Mesenchymal stem cell (in vitro differentiated cells and primary cell): ENCODE data around the gene CABLES2.
A peak's percentile ranks its signal among the peaks of the same experiment; 100 is the strongest.

Source experiments
- DNase-seq: peaks from one replicate; pipeline ENCODE4 v3.0.0-alpha.2; 2013
- H2AFZ ChIP-seq: one replicate; pipeline ENCODE4 v1.6.1; 2013; ENCODE audit warnings: low read depth, mild to moderate bottlenecking, control low read depth, inconsistent platforms, low read length, moderate library complexity
- H2AK5ac ChIP-seq: 2 replicates; pipeline ENCODE4 v1.6.1; 2013; ENCODE audit warnings: low read length, moderate library complexity, mild to moderate bottlenecking, inconsistent platforms; ENCODE audit not compliant: severe bottlenecking
- H2BK120ac ChIP-seq: one replicate; pipeline ENCODE4 v1.6.1; 2013; ENCODE audit warnings: low read depth, mild to moderate bottlenecking, inconsistent platforms, low read length, moderate library complexity
- H2BK12ac ChIP-seq, 2 experiments: one replicate each; pipeline ENCODE4 v1.6.1; 2013; ENCODE audit warnings: inconsistent platforms in 2 of 2, low read length in 2 of 2, mild to moderate bottlenecking in 2 of 2, moderate library complexity in 2 of 2, control low read depth in 1 of 2
- H2BK15ac ChIP-seq: one replicate; pipeline ENCODE4 v1.6.1; 2013; ENCODE audit warnings: mild to moderate bottlenecking, low read depth, inconsistent platforms; ENCODE audit not compliant: poor library complexity, severe bottlenecking
- H2BK5ac ChIP-seq: 2 replicates; pipeline ENCODE4 v1.6.1; 2013; ENCODE audit warnings: low read depth, mild to moderate bottlenecking, low read length, control low read depth, inconsistent platforms; ENCODE audit not compliant: poor library complexity, severe bottlenecking
- H3K14ac ChIP-seq, 2 experiments: one replicate each; pipeline ENCODE4 v1.6.1; 2013; ENCODE audit warnings: inconsistent platforms in 2 of 2, low read length in 2 of 2, control low read depth in 1 of 2, mild to moderate bottlenecking in 1 of 2, moderate library complexity in 1 of 2
- H3K18ac ChIP-seq, 2 experiments: one replicate each; pipeline ENCODE4 v1.6.1; 2013; ENCODE audit warnings: inconsistent platforms in 2 of 2, low read length in 2 of 2, control low read depth in 1 of 2, low read depth in 1 of 2, mild to moderate bottlenecking in 1 of 2
- H3K23ac ChIP-seq, 2 experiments: one replicate each; pipeline ENCODE4 v1.6.1; 2013; ENCODE audit warnings: inconsistent platforms in 2 of 2, low read length in 2 of 2, mild to moderate bottlenecking in 2 of 2, moderate library complexity in 2 of 2, control low read depth in 1 of 2
- H3K27ac ChIP-seq: 2 replicates; pipeline ENCODE4 v1.5.1; 2013; ENCODE audit warnings: mild to moderate bottlenecking, moderate library complexity, low read length, control low read depth, inconsistent platforms; ENCODE audit not compliant: poor library complexity, severe bottlenecking
- H3K27me3 ChIP-seq, 2 experiments: 2 replicates each; pipeline versions ENCODE4 v1.6.1 to v1.7.0; 2013; ENCODE audit warnings: low read length in 2 of 2, mild to moderate bottlenecking in 2 of 2, moderate library complexity in 2 of 2, control low read depth in 1 of 2, inconsistent platforms in 1 of 2; ENCODE audit not compliant: control insufficient read depth in 1 of 2, insufficient read depth in 1 of 2
- H3K36me3 ChIP-seq, 2 experiments: 2 replicates each; pipeline versions ENCODE4 v1.6.1 to v1.7.0; 2013; ENCODE audit warnings: low read length in 2 of 2, control low read depth in 1 of 2, inconsistent platforms in 1 of 2, low read depth in 1 of 2, mild to moderate bottlenecking in 1 of 2; ENCODE audit not compliant: insufficient read depth in 2 of 2, control insufficient read depth in 1 of 2
- H3K4ac ChIP-seq, 2 experiments: one replicate each; pipeline ENCODE4 v1.6.1; 2013; ENCODE audit warnings: inconsistent platforms in 2 of 2, low read length in 2 of 2, mild to moderate bottlenecking in 2 of 2, moderate library complexity in 2 of 2, control low read depth in 1 of 2, low read depth in 1 of 2
- H3K4me1 ChIP-seq: 2 replicates; pipeline ENCODE4 v1.6.1; 2013; ENCODE audit warnings: low read depth, low read length, control low read depth; ENCODE audit not compliant: control insufficient read depth, insufficient read depth
- H3K4me2 ChIP-seq: 2 replicates; pipeline ENCODE4 v1.6.1; 2013; ENCODE audit warnings: low read length, mild to moderate bottlenecking, inconsistent platforms; ENCODE audit not compliant: poor library complexity, severe bottlenecking
- H3K4me3 ChIP-seq, 2 experiments: 2 replicates each; pipeline versions ENCODE4 v1.5.1 to v1.7.0; 2013; ENCODE audit warnings: low read length in 2 of 2, mild to moderate bottlenecking in 2 of 2, control low read depth in 1 of 2, low read depth in 1 of 2; ENCODE audit not compliant: insufficient read depth in 1 of 2
- H3K79me1 ChIP-seq: replicated peaks from 2 replicates; pipeline ENCODE4 v1.6.1; 2013; ENCODE audit warnings: mild to moderate bottlenecking, control low read depth, low read length, inconsistent platforms; ENCODE audit not compliant: poor library complexity, severe bottlenecking
- H3K9ac ChIP-seq: 2 replicates; pipeline ENCODE4 v1.7.0; 2013; ENCODE audit warnings: mild to moderate bottlenecking, low read length, moderate library complexity
- H3K9me3 ChIP-seq: 2 replicates; pipeline ENCODE4 v1.7.0; 2013; ENCODE audit warnings: mild to moderate bottlenecking, low read length; ENCODE audit not compliant: control insufficient read depth
- H4K8ac ChIP-seq: one replicate; pipeline ENCODE4 v1.6.1; 2013; ENCODE audit warnings: inconsistent platforms, mild to moderate bottlenecking, low read length, moderate library complexity
- H4K91ac ChIP-seq: one replicate; pipeline ENCODE4 v1.6.1; 2013; ENCODE audit warnings: mild to moderate bottlenecking, low read length, inconsistent platforms
- WGBS: methylation state at CpG from one replicate; pipeline ENCODE4 v1.1.7; 2013; ENCODE audit warnings: mixed read lengths; 5-methylcytosine and 5-hydroxymethylcytosine counted together

CABLES2 gene

GRCh38 chr20:62387933-62388635 lies 19.0 kb downstream of the CABLES2 start:
- H3K23ac ChIP-seq, result no peak overlapping the region
- H3K9ac ChIP-seq, result peak overlapping the region; percentile 96
- H2BK12ac ChIP-seq, result no peak overlapping the region
- H4K8ac ChIP-seq, result no peak overlapping the region
- peaks cover 23% of the 10 kb centered on the region for H3K4me1 ChIP-seq
- no peak overlapping the region for H2BK15ac ChIP-seq
- H3K9me3 ChIP-seq, result no peaks in the 10 kb centered on the region
- H2AFZ ChIP-seq, result no peak overlapping the region
- H3K4me2 ChIP-seq, result peak overlapping the region; percentile 65
- no peak overlapping the region for H3K18ac ChIP-seq
- no peak overlapping the region for H3K14ac ChIP-seq
- 68% methylated on average over 17 of the region's 20 CpGs for WGBS
- H2BK120ac ChIP-seq, result no peak overlapping the region
- H2BK5ac ChIP-seq, result no peak overlapping the region
- peak overlapping the region; percentile 62 for H4K91ac ChIP-seq
- peak overlapping the region; percentile 10 for H3K27ac ChIP-seq
- DNase-seq, result peak; percentile 41
- H3K27me3 ChIP-seq, result no peaks in the 10 kb centered on the region
- no peak overlapping the region for H2AK5ac ChIP-seq
- H3K79me1 ChIP-seq, result peaks cover 21% of the 10 kb centered on the region
- peak overlapping the region; percentile 89 to 98 for H3K4me3 ChIP-seq
- H3K36me3 ChIP-seq, result peaks cover 50 to 54% of the 10 kb centered on the region in 2 experiments
- peak overlapping the region; percentile 22 to 64 for H3K4ac ChIP-seq

GRCh38 chr20:62387219-62387913 lies 19.7 kb downstream of the CABLES2 start:
- peak overlapping the region; percentile 10 for H3K27ac ChIP-seq
- H3K4me3 ChIP-seq, result peak overlapping the region; percentile 89 to 98
- H3K36me3 ChIP-seq, result peaks cover 44 to 50% of the 10 kb centered on the region in 2 experiments
- peak overlapping the region; percentile 64 to 67 for H3K18ac ChIP-seq
- no peak overlapping the region for H3K23ac ChIP-seq
- no peak overlapping the region for H2BK5ac ChIP-seq
- 5% methylated on average over 45 of the region's 47 CpGs for WGBS
- no peaks in the 10 kb centered on the region for H3K27me3 ChIP-seq
- peak overlapping the region; percentile 96 for H3K9ac ChIP-seq
- H4K8ac ChIP-seq, result peak overlapping the region; percentile 19
- peaks cover 18% of the 10 kb centered on the region for H3K79me1 ChIP-seq
- H3K4ac ChIP-seq, result peak overlapping the region; percentile 22 to 64
- no peak overlapping the region for H2AFZ ChIP-seq
- DNase-seq, result no peak
- H2AK5ac ChIP-seq, result peak overlapping the region; percentile 57
- peaks cover 26% of the 10 kb centered on the region for H3K4me1 ChIP-seq
- H3K9me3 ChIP-seq, result no peaks in the 10 kb centered on the region
- peak overlapping the region; percentile 65 for H3K4me2 ChIP-seq
- H2BK12ac ChIP-seq, result peak overlapping the region in 1 of 2 experiments; percentile 12
- H2BK120ac ChIP-seq, result peak overlapping the region; percentile 23
- H4K91ac ChIP-seq, result peak overlapping the region; percentile 62
- no peak overlapping the region for H2BK15ac ChIP-seq
- peak overlapping the region in 1 of 2 experiments; percentile 91 for H3K14ac ChIP-seq

GRCh38 chr20:62386383-62387218 lies 20.5 kb downstream of the CABLES2 start, which contains the start of gene RPS21:
TSS of gene RPS21 (plus strand) at chr20:62387103. CDS start at chr20:62387339, 236 bp downstream.
- H4K91ac ChIP-seq, result peak within 1 kb of the TSS; percentile 97
- peak within 1 kb of the TSS; percentile 94 for H2BK120ac ChIP-seq
- peak within 1 kb of the TSS; percentile 96 for H3K9ac ChIP-seq
- H2BK15ac ChIP-seq, result peak within 1 kb of the TSS; percentile 29
- peak within 1 kb of the TSS; percentile 57 for H2AFZ ChIP-seq
- H3K9me3 ChIP-seq, result no peaks in the 10 kb centered on the region
- peak within 1 kb of the TSS; percentile 89 to 98 for H3K4me3 ChIP-seq
- H3K4ac ChIP-seq, result peak within 1 kb of the TSS; percentile 64 to 93
- no peaks in the 10 kb centered on the region for H3K27me3 ChIP-seq
- peak within 1 kb of the TSS; percentile 97 for H3K4me2 ChIP-seq
- peak within 1 kb of the TSS; percentile 57 for H2AK5ac ChIP-seq
- H3K27ac ChIP-seq, result peak within 1 kb of the TSS; percentile 20
- H3K14ac ChIP-seq, result peak within 1 kb of the TSS in 1 of 2 experiments; percentile 95
- H3K4me1 ChIP-seq, result peaks cover 26% of the 10 kb centered on the region
- H2BK5ac ChIP-seq, result no peak within 1 kb of the TSS
- peak; percentile 89 for DNase-seq
- peak within 1 kb of the TSS; percentile 85 for H4K8ac ChIP-seq
- 1% methylated on average over 47 of the region's 83 CpGs for WGBS
- peak within 1 kb of the TSS; percentile 12 to 69 for H2BK12ac ChIP-seq
- H3K79me1 ChIP-seq, result peaks cover 18% of the 10 kb centered on the region
- peaks cover 47 to 50% of the 10 kb centered on the region in 2 experiments for H3K36me3 ChIP-seq
- H3K18ac ChIP-seq, result peak within 1 kb of the TSS; percentile 64 to 95
- H3K23ac ChIP-seq, result peak within 1 kb of the TSS in 1 of 2 experiments; percentile 81
